Ecto neural progenitor cell (in vitro differentiated cells): ENCODE measurements around the gene PDX1.
A peak's percentile ranks its signal among the peaks of the same experiment; 100 is the strongest.

ENCODE experiments used
- DNase-seq: peaks from one replicate; pipeline ENCODE4 v3.0.0-alpha.2; 2018; ENCODE audit warnings: low spot score

The PDX1 gene

GRCh38 chr13:27922883-27923612 is 3.2 kb downstream of the PDX1 start:
- DNase-seq, result no peak

- peak; percentile 60 for DNase-seq
These were observed 4.2 kb downstream of the PDX1 start for GRCh38 chr13:27923794-27924528.

- DNase-seq, result peak; percentile 53
These were observed 4.8 kb downstream of the PDX1 start for GRCh38 chr13:27924529-27925141.

- no peak for DNase-seq
These were observed 5.6 kb downstream of the PDX1 start for GRCh38 chr13:27925220-27925991.

GRCh38 chr13:27926644-27927434 is 7.0 kb downstream of the PDX1 start:
- DNase-seq, result peak; percentile 57

- peak; percentile 55 for DNase-seq
These were observed 7.9 kb downstream of the PDX1 start for GRCh38 chr13:27927444-27928352.

- DNase-seq, result no peak
These were observed 8.6 kb downstream of the PDX1 start for GRCh38 chr13:27928353-27928804.

GRCh38 chr13:27928805-27929753 is 9.3 kb downstream of the PDX1 start:
- DNase-seq, result no peak

GRCh38 chr13:27929868-27930267 is 10.1 kb downstream of the PDX1 start:
- DNase-seq, result no peak

- DNase-seq, result no peak
These were observed 13.3 kb downstream of the PDX1 start for GRCh38 chr13:27933118-27933517.

GRCh38 chr13:27933580-27934328 is 14.0 kb downstream of the PDX1 start:
- no peak for DNase-seq

- DNase-seq, result no peak
These were observed 23.2 kb downstream of the PDX1 start for GRCh38 chr13:27942972-27943371.

GRCh38 chr13:27952876-27953675 is 33.3 kb downstream of the PDX1 start:
- DNase-seq, result no peak

GRCh38 chr13:27953676-27954405 is 34.0 kb downstream of the PDX1 start:
- DNase-seq, result peak; percentile 93

GRCh38 chr13:27954406-27954851 is 34.6 kb downstream of the PDX1 start:
- DNase-seq, result peak; percentile 70

- DNase-seq, result no peak
These were observed 35.3 kb downstream of the PDX1 start for GRCh38 chr13:27955014-27955591.
